ENCODE data around the gene TOR4A.

The TOR4A gene

GRCh38 chr9:137240318-137240840 lies 37.1 kb upstream of the TOR4A start:
- Histone ChIP-seq H3K27ac (replicated peaks) (peak overlapping the region; percentile 98), H3K4me3 (replicated peaks; ENCODE audit: insufficient read depth, low read length) (peak overlapping the region; percentile 65), H3K27me3 (ENCODE audit: insufficient read depth, poor library complexity, severe bottlenecking) (peaks cover 2% of the 10 kb centered on the region)
- DNase-seq (ENCODE audit: low read depth in 1 of 2, low spot score in 1 of 2), result peak in 1 of 2 experiments; percentile 67
- TF ChIP-seq GABPA (IDR thresholded peaks at IDR 0.05; ENCODE audit: low read depth), result no peak
- peak; percentile 67 for TF ChIP-seq POLR2AphosphoS5 (IDR thresholded peaks at IDR 0.05; ENCODE audit: low read depth)
- TF ChIP-seq REST (IDR thresholded peaks at IDR 0.05; ENCODE audit: insufficient replicate concordance, low read depth), result peak; percentile 45

- peak within 1 kb of the TSS; percentile 97 for H3K4me3 ChIP-seq (replicated peaks; ENCODE audit: insufficient read depth, low read length)
- peaks cover under 1% of the 10 kb centered on the region for H3K27me3 ChIP-seq (ENCODE audit: insufficient read depth, poor library complexity, severe bottlenecking)
- peak; percentile 100 for DNase-seq (ENCODE audit: low read depth in 1 of 2, low spot score in 1 of 2)
- TF ChIP-seq POLR2AphosphoS5 (IDR thresholded peaks at IDR 0.05; ENCODE audit: low read depth) (peak; percentile 100), REST (IDR thresholded peaks at IDR 0.05; ENCODE audit: insufficient replicate concordance, low read depth) (peak; percentile 83), SPI1 (IDR thresholded peaks at IDR 0.05; ENCODE audit: borderline replicate concordance, low read depth) (no peak), GABPA (IDR thresholded peaks at IDR 0.05; ENCODE audit: low read depth) (0 out of 2 replicates have a peak, but pooled peaks have one; percentile 14)
- peak within 1 kb of the TSS; percentile 98 for H3K27ac ChIP-seq (replicated peaks)
These were observed 36.6 kb upstream of the TOR4A start, which contains the start of gene TUBB4B for GRCh38 chr9:137240841-137241489. Gene TUBB4B, plus strand, starts transcription at chr9:137241287. Its CDS starts 74 bp downstream, at chr9:137241361.

GRCh38 chr9:137241490-137242268 lies 35.8 kb upstream of the TOR4A start:
- peak overlapping the region; percentile 79 for H3K27ac ChIP-seq (replicated peaks)
- no peak for DNase-seq (ENCODE audit: low read depth in 1 of 2, low spot score in 1 of 2)
- no peaks in the 10 kb centered on the region for H3K27me3 ChIP-seq (ENCODE audit: insufficient read depth, poor library complexity, severe bottlenecking)
- TF ChIP-seq POLR2AphosphoS5 (IDR thresholded peaks at IDR 0.05; ENCODE audit: low read depth) (no peak), SPI1 (IDR thresholded peaks at IDR 0.05; ENCODE audit: borderline replicate concordance, low read depth) (no peak), CTCF (IDR thresholded peaks at IDR 0.05; ENCODE audit: insufficient read depth, low read length) (no peak), REST (IDR thresholded peaks at IDR 0.05; ENCODE audit: insufficient replicate concordance, low read depth) (no peak), GABPA (IDR thresholded peaks at IDR 0.05; ENCODE audit: low read depth) (no peak)
- H3K4me3 ChIP-seq (replicated peaks; ENCODE audit: insufficient read depth, low read length), result peak overlapping the region; percentile 97

All from HL-60 (cell line).